HG03460 (cell line): ENCODE measurements around the gene PTRHD1.

Experiments used
- ATAC-seq: cut with Tn5 transposase; IDR thresholded peaks from one replicate; pipeline ENCODE4 v1.9.1; 2021; ENCODE audit not compliant: unreplicated experiment

PTRHD1 gene

GRCh38 chr2:24830786-24831185 is 37.6 kb upstream of the PTRHD1 start:
- no peak for ATAC-seq

GRCh38 chr2:24830351-24830750 is 37.2 kb upstream of the PTRHD1 start:
- no peak for ATAC-seq

GRCh38 chr2:24828238-24828996 is 35.2 kb upstream of the PTRHD1 start:
- ATAC-seq, result no peak

GRCh38 chr2:24827321-24828237 is 34.4 kb upstream of the PTRHD1 start:
- no peak for ATAC-seq

GRCh38 chr2:24826773-24827145 is 33.6 kb upstream of the PTRHD1 start:
- ATAC-seq, result no peak

- no peak for ATAC-seq
Measured at GRCh38 chr2:24825883-24826772, 32.9 kb upstream of the PTRHD1 start.

GRCh38 chr2:24824966-24825882 is 32.0 kb upstream of the PTRHD1 start:
- ATAC-seq, result no peak

- no peak for ATAC-seq
Measured at GRCh38 chr2:24824071-24824588, 30.9 kb upstream of the PTRHD1 start.

- no peak for ATAC-seq
Measured at GRCh38 chr2:24822049-24822706, 29.0 kb upstream of the PTRHD1 start.

GRCh38 chr2:24821433-24821891 is 28.3 kb upstream of the PTRHD1 start:
- ATAC-seq, result no peak

- ATAC-seq, result no peak
Measured at GRCh38 chr2:24820598-24821432, 27.6 kb upstream of the PTRHD1 start.

- no peak for ATAC-seq
Measured at GRCh38 chr2:24820175-24820513, 27.0 kb upstream of the PTRHD1 start.

- ATAC-seq, result no peak
Measured at GRCh38 chr2:24819442-24820174, 26.4 kb upstream of the PTRHD1 start.

GRCh38 chr2:24818721-24819167 is 25.6 kb upstream of the PTRHD1 start:
- no peak for ATAC-seq

GRCh38 chr2:24816884-24817283 is 23.7 kb upstream of the PTRHD1 start:
- no peak for ATAC-seq

- no peak for ATAC-seq
Measured at GRCh38 chr2:24816404-24816803, 23.2 kb upstream of the PTRHD1 start.

GRCh38 chr2:24815171-24815570 is 22.0 kb upstream of the PTRHD1 start:
- ATAC-seq, result no peak

GRCh38 chr2:24814516-24814915 is 21.3 kb upstream of the PTRHD1 start:
- no peak for ATAC-seq
